ENCODE data around the gene MRAP2. TPM values are rescaled to one million over a fixed set of nuclear protein-coding genes. Genes with fewer than 3 reads are reported as not detected.

The MRAP2 gene
- total RNA-seq, 1 donor from 2014 or later: not detected

- Mint-ChIP-seq H3K27ac (no peak overlapping the region), H3K36me3 (ENCODE audit: low read depth) (no peaks in the 10 kb centered on the region), H3K4me3 (no peak overlapping the region), H3K4me1 (no peaks in the 10 kb centered on the region), H3K27me3 (peaks cover 5% of the 10 kb centered on the region), H3K9me3 (peaks cover 2% of the 10 kb centered on the region)
- intact Hi-C loops (cut with micrococcal nuclease): no loop called here
- DNase-seq (no peak), ATAC-seq (ENCODE audit: low read depth) (no peak)
- ChIA-PET CTCF (no interaction called here), POLR2A (no interaction called here)
- no peak for TF ChIP-seq CTCF (IDR thresholded peaks at IDR 0.05)
Observed at GRCh38 chr6:84001119-84001518, 32.5 kb upstream of the MRAP2 start.

- no peak for DNase-seq
- Mint-ChIP-seq H3K36me3 (ENCODE audit: low read depth) (no peaks in the 10 kb centered on the region), H3K4me1 (no peaks in the 10 kb centered on the region), H3K4me3 (no peak overlapping the region), H3K27ac (no peak overlapping the region), H3K9me3 (peaks cover 1% of the 10 kb centered on the region), H3K27me3 (peaks cover 5% of the 10 kb centered on the region)
- TF ChIP-seq CTCF (IDR thresholded peaks at IDR 0.05): no peak
- ATAC-seq (ENCODE audit: low read depth): no peak
- ChIA-PET CTCF (no interaction called here), POLR2A (no interaction called here)
- intact Hi-C loops (cut with micrococcal nuclease): no loop called here
Observed at GRCh38 chr6:84002226-84002625, 31.3 kb upstream of the MRAP2 start.

- CTCF ChIA-PET: no interaction called here
- ATAC-seq (ENCODE audit: low read depth) (no peak), DNase-seq (no peak)
- TF ChIP-seq CTCF (IDR thresholded peaks at IDR 0.05): no peak
- H3K27ac Mint-ChIP-seq: no peak overlapping the region
- H3K27me3 Mint-ChIP-seq: peaks cover 8% of the 10 kb centered on the region
- no peaks in the 10 kb centered on the region for H3K36me3 Mint-ChIP-seq (ENCODE audit: low read depth)
- no peak overlapping the region for H3K4me3 Mint-ChIP-seq
- intact Hi-C loops (cut with micrococcal nuclease): no loop called here
- POLR2A ChIA-PET: no interaction called here
- H3K4me1 Mint-ChIP-seq: no peaks in the 10 kb centered on the region
- no peaks in the 10 kb centered on the region for H3K9me3 Mint-ChIP-seq
Observed at GRCh38 chr6:84003131-84003530, 30.4 kb upstream of the MRAP2 start.

- no peak for ATAC-seq (ENCODE audit: low read depth)
- H3K4me3 Mint-ChIP-seq: no peak overlapping the region
- DNase-seq: no peak
- no peak overlapping the region for H3K27ac Mint-ChIP-seq
- no peak for TF ChIP-seq CTCF (IDR thresholded peaks at IDR 0.05)
- no peaks in the 10 kb centered on the region for H3K36me3 Mint-ChIP-seq (ENCODE audit: low read depth)
- H3K4me1 Mint-ChIP-seq: no peaks in the 10 kb centered on the region
- POLR2A ChIA-PET: no interaction called here
- H3K27me3 Mint-ChIP-seq: peaks cover 8% of the 10 kb centered on the region
- CTCF ChIA-PET: no interaction called here
- no peaks in the 10 kb centered on the region for H3K9me3 Mint-ChIP-seq
- intact Hi-C loops (cut with micrococcal nuclease): no loop called here
Observed at GRCh38 chr6:84003654-84004053, 29.9 kb upstream of the MRAP2 start.

GRCh38 chr6:84007871-84008270, 25.7 kb upstream of the MRAP2 start:
- Mint-ChIP-seq H3K36me3 (ENCODE audit: low read depth) (no peaks in the 10 kb centered on the region), H3K4me1 (no peaks in the 10 kb centered on the region), H3K4me3 (no peak overlapping the region), H3K27me3 (peaks cover 12% of the 10 kb centered on the region), H3K27ac (no peak overlapping the region), H3K9me3 (no peaks in the 10 kb centered on the region)
- intact Hi-C loops (cut with micrococcal nuclease): no loop called here
- ChIA-PET CTCF (no interaction called here), POLR2A (no interaction called here)
- no peak for ATAC-seq (ENCODE audit: low read depth)
- TF ChIP-seq CTCF (IDR thresholded peaks at IDR 0.05): no peak
- no peak for DNase-seq

Measured in activated B cell treated with CpG ODN at 0.5 μM for 24 hours (primary cell).